SU-DHL-6 (cell line): ENCODE measurements around the gene NIP7.

ENCODE experiments used
- CTCF ChIP-seq: fragments of 200-600 bp; sonication (generic); IDR thresholded peaks from one replicate; pipeline ENCODE4 v1.5.1; 2017; ENCODE audit warnings: antibody characterized with exemption, mild to moderate bottlenecking, low read length, moderate library complexity; ENCODE audit not compliant: insufficient read depth, poor library complexity, severe bottlenecking
- EZH2phosphoT487 ChIP-seq: fragments of 200-600 bp; sonication (generic), shearing (Covaris generic); conservative IDR thresholded peaks from 2 replicates; pipeline ENCODE4 v1.6.1; 2018; ENCODE audit warnings: mild to moderate bottlenecking, antibody characterized with exemption, low read length, moderate library complexity, mixed read lengths

- TF ChIP-seq CTCF (no peak), EZH2phosphoT487 (no peak)
Observed at GRCh38 chr16:69371564-69371963, 32.0 kb downstream of the NIP7 start.
